GM20431 (cell line): ENCODE data around the gene MED4.

Source experiments
- in situ Hi-C: fragments of 300-500 bp; cut with MseI, MboI; formaldehyde crosslinking; loops from one replicate; pipeline ENCODE4 v1.15.0; 2020; ENCODE audit warnings: low sequenced_read_pairs; ENCODE audit not compliant: unreplicated experiment

The MED4 gene

DNA sequence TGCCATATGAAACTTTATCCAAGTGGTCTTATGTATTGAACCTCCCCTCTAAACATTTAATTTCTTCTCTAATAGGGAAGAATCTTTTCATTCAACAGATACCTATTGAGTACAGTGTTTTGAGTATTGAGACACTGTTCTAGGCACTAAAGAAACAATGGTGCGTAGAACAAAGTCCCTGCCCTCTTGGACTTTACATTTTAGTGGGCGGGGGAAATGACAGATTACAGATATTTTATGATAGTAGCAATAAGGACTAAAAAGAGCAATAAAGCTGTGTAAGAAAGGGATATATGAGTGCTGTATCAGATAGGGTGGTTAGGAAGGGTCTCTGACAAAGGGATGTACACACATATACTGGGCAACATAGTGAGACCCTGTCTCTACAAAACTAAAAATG, 52.0 kb downstream of the MED4 start:
- in situ Hi-C loops: no loop called here

GRCh38 chr13:48040896-48041295, 54.0 kb downstream of the MED4 start:
- in situ Hi-C loops: no loop called here

DNA sequence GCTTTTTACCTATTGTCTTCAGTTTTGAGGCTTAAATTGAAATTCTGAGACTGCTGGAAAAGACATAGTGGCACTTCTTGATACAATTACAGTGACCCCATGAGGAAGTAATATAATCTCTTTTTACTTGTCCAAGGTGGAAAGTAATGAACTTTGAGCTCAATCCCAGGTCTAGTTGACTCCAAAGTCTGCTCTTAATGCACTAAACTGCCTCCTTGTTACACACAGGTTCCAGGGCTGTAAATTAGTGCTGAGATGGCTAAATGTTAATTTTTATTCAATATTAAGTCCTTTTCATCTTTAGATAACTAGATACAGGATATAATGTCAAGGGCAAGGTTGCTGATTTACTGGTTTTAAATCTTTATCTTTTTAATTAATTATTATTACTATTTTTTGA, 54.9 kb downstream of the MED4 start:
- in situ Hi-C loops: no loop called here

- in situ Hi-C loops: no loop called here
Observed at GRCh38 chr13:48038761-48039160, 56.1 kb downstream of the MED4 start.

DNA sequence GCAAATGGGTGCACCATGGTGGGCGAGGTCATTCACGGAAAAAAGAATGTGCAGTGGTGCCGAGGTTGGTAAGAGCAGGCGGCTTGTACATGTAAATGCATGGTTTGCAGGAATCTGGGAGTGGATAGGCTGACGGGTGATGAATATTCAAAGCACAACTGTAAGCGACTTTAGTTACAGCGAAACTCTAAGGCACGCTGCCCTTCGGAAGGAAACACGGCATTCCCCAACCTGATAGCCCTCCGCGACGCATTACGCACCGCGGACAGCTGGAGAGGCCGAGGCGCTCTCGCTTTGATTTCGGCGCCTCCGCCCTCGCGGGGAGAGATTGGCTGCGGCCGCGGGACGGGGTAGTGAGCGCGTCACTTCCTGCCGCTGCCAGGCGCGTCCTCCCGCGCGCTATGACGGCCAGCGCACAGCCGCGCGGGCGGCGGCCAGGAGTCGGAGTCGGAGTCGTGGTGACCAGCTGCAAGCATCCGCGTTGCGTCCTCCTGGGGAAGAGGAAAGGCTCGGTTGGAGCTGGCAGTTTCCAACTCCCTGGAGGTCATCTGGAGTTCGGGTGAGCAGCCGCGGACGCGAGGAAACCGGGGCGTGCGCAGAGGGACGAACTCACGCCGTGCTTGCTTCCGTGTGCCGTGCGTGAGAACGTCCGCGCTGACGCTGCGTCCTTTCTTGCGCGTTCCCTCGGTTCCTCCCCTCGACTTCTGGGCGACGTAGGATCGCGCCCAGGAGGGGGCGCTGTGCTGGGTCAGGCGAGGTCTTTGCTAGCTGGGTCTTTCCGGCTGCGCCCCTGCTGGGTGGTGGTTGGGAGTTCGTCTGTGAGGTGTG, 57.3 kb downstream of the MED4 start, which contains the start of gene NUDT15:
NUDT15 (plus strand) TSS at position 381 of the 828 bp plus-strand sequence; CDS start at position 402, 21 bp downstream.
- in situ Hi-C loops: no loop called here

GRCh38 chr13:48029859-48030258, 65.0 kb downstream of the MED4 start:
- in situ Hi-C loops: no loop called here

GRCh38 chr13:48028066-48028465, 66.8 kb downstream of the MED4 start:
- in situ Hi-C loops: no loop called here
